ENCODE measurements around the gene DNTT.

Gene DNTT

DNA sequence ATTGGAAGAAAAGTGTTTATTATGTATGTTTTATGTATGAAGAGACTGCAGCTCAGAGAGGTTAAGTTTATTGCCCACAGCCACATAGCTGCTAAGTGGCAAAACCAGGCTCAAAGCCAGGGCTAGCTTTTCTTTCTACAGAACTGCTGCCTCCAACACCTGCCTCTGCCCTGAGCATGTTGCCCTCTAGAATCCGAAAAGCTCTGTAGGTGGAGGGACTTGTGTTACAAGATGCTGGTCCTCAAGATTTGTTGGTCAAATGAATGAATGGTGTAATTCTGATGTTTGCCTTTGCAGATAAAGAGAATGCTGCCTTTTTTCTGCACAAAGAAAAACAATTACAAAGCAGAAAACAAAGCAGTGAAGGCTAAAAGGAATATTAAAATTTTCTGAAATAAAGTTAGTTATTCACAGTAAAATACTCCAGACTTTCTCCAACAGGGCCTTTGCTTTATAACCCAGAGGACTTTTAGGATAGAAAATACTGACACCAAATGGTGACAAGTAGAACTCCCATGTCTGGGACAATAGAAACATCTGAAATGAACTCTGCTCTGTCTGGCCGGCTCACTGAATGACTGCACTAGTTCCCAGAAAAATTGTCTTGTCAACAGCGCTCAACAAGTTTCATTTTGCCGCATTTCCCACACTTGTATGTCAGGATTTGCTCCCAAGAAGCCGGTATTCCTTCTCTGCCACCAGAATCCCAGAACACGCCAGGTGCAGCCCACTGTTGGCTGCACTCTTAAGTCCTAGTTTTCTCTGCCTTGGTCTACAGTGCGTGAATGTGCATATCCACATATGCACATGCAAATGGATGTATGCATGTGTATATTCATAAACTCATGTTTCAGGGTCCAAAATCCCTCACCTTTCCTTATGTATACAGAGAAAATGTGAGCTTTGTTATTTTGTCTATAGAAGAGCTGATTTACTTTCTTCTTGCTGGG, 11.0 kb upstream of the DNTT start:
- Histone ChIP-seq H2AK5ac (ENCODE audit: low read depth, low read length) (no peak overlapping the region), H3K4me2 (ENCODE audit: insufficient read depth, low read length, poor library complexity, severe bottlenecking) (no peak overlapping the region), H3K18ac (ENCODE audit: low read length) (no peak overlapping the region), H3K79me1 (ENCODE audit: low read depth, low read length) (no peaks in the 10 kb centered on the region), H3K36me3 (replicated peaks in 1 of 2; ENCODE audit: control insufficient read depth in 2 of 2, insufficient read depth in 2 of 2, low read length in 2 of 2) (no peaks in the 10 kb centered on the region), H4K91ac (ENCODE audit: low read depth, low read length, poor library complexity) (no peak overlapping the region), H2AFZ (ENCODE audit: low read length) (peak overlapping the region; percentile 3), H2BK5ac (ENCODE audit: low read length) (no peak overlapping the region), H3K9ac (ENCODE audit: low read depth, low read length, poor library complexity) (no peak overlapping the region), H3K4me3 (ENCODE audit: low read length in 2 of 2) (no peak overlapping the region), H4K8ac (ENCODE audit: low read depth, low read length) (no peak overlapping the region), H3K23ac (ENCODE audit: low read depth, low read length, poor library complexity) (no peak overlapping the region), H3K4ac (ENCODE audit: low read length) (no peak overlapping the region), H3K4me1 (ENCODE audit: control insufficient read depth in 2 of 2, insufficient read depth in 1 of 2, low read depth in 1 of 2, low read length in 2 of 2) (no peaks in the 10 kb centered on the region), H3K27me3 (ENCODE audit: control insufficient read depth in 3 of 3, insufficient read depth in 3 of 3, low read depth in 1 of 3, low read length in 3 of 3) (no peaks in the 10 kb centered on the region), H2BK12ac (ENCODE audit: low read length) (no peak overlapping the region), H2BK15ac (ENCODE audit: low read length) (no peak overlapping the region), H3K27ac (replicated peaks; ENCODE audit: low read length) (no peak overlapping the region), H2BK120ac (ENCODE audit: low read depth, low read length) (no peak overlapping the region), H3K14ac (ENCODE audit: low read length) (no peak overlapping the region), H3K9me3 (replicated peaks in 1 of 2; ENCODE audit: control insufficient read depth in 2 of 2, insufficient read depth in 1 of 2, low read depth in 1 of 2, low read length in 2 of 2) (no peaks in the 10 kb centered on the region)
- DNase-seq (ENCODE audit: low spot score) = peak; percentile 33
- no CpG with 5 or more reads among the region's 7 CpGs for WGBS, 2 donors (ENCODE audit: extremely low coverage in 2 of 2, insufficient read length in 2 of 2, insufficient replicate concordance in 1 of 2)

DNA sequence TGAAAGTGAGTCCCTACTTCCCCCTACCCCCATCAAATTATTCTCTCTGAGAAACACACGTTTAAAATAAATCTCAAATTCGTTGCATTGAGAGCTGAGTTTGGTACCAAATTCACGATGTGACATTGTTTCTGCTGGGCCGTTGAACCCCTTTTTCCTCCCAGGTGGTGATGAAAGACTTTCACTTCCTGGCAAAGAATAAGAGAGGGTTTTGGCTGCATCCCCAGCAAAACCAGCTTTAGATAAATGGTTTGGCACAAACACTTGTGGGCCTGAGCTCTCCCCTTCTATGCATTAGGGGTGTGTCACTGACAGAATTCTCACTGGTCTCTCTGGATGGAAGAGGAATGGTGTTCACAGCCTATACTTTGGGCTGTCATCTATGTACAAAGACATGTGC, 8.8 kb upstream of the DNTT start:
- no peak overlapping the region for H3K23ac ChIP-seq (ENCODE audit: low read depth, low read length, poor library complexity)
- no CpG with 5 or more reads among the region's 4 CpGs for WGBS, 2 donors (ENCODE audit: extremely low coverage in 2 of 2, insufficient read length in 2 of 2, insufficient replicate concordance in 1 of 2)

DNA sequence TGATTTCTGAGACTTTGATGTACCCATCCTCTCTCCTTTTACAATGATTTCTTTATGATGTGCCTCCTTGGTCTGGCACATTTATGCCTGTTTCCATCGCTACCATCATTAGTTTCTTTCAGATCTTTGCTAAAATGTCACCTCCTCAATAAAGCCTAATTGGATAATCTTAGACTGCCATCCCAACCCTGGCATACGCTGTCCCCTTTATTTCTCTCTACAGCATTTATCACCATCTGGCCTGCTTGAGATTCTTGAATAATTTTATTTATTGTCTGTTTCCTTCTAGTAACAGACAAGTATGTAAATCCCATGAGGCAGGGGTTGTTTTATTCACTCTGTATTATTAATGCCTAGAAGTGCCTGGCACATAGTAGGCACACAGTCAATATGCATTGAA, 6.7 kb upstream of the DNTT start:
- Histone ChIP-seq H3K27me3 (ENCODE audit: control insufficient read depth in 3 of 3, insufficient read depth in 3 of 3, low read depth in 1 of 3, low read length in 3 of 3) (peaks cover 0 to 6% (median 0%) of the 10 kb centered on the region in 3 experiments), H3K27ac (replicated peaks; ENCODE audit: low read length) (no peak overlapping the region), H2BK12ac (ENCODE audit: low read length) (no peak overlapping the region), H3K14ac (ENCODE audit: low read length) (no peak overlapping the region), H2BK15ac (ENCODE audit: low read length) (no peak overlapping the region), H3K79me1 (ENCODE audit: low read depth, low read length) (no peaks in the 10 kb centered on the region), H3K4ac (ENCODE audit: low read length) (no peak overlapping the region), H3K23ac (ENCODE audit: low read depth, low read length, poor library complexity) (no peak overlapping the region), H4K8ac (ENCODE audit: low read depth, low read length) (no peak overlapping the region), H2AFZ (ENCODE audit: low read length) (no peak overlapping the region), H2BK5ac (ENCODE audit: low read length) (no peak overlapping the region), H3K4me3 (ENCODE audit: low read length in 2 of 2) (no peak overlapping the region), H2AK5ac (ENCODE audit: low read depth, low read length) (no peak overlapping the region), H2BK120ac (ENCODE audit: low read depth, low read length) (no peak overlapping the region), H3K4me2 (ENCODE audit: insufficient read depth, low read length, poor library complexity, severe bottlenecking) (no peak overlapping the region), H3K18ac (ENCODE audit: low read length) (no peak overlapping the region), H3K9ac (ENCODE audit: low read depth, low read length, poor library complexity) (no peak overlapping the region), H3K36me3 (replicated peaks in 1 of 2; ENCODE audit: control insufficient read depth in 2 of 2, insufficient read depth in 2 of 2, low read length in 2 of 2) (no peaks in the 10 kb centered on the region), H4K91ac (ENCODE audit: low read depth, low read length, poor library complexity) (no peak overlapping the region), H3K9me3 (replicated peaks in 1 of 2; ENCODE audit: control insufficient read depth in 2 of 2, insufficient read depth in 1 of 2, low read depth in 1 of 2, low read length in 2 of 2) (no peaks in the 10 kb centered on the region), H3K4me1 (ENCODE audit: control insufficient read depth in 2 of 2, insufficient read depth in 1 of 2, low read depth in 1 of 2, low read length in 2 of 2) (peaks cover 0 to 2% of the 10 kb centered on the region in 2 donors)
- WGBS, 2 donors (ENCODE audit: extremely low coverage in 2 of 2, insufficient read length in 2 of 2, insufficient replicate concordance in 1 of 2) = no CpG with 5 or more reads among the region's 2 CpGs
- no peak for DNase-seq (ENCODE audit: low spot score)

More for the DNA sequence above, 8.8 kb upstream of the DNTT start:
- Histone ChIP-seq H3K18ac (ENCODE audit: low read length) (no peak overlapping the region), H3K27ac (replicated peaks; ENCODE audit: low read length) (no peak overlapping the region), H2AK5ac (ENCODE audit: low read depth, low read length) (no peak overlapping the region), H3K14ac (ENCODE audit: low read length) (no peak overlapping the region), H3K4me3 (ENCODE audit: low read length in 2 of 2) (no peak overlapping the region), H4K8ac (ENCODE audit: low read depth, low read length) (no peak overlapping the region), H3K9ac (ENCODE audit: low read depth, low read length, poor library complexity) (no peak overlapping the region), H3K4me2 (ENCODE audit: insufficient read depth, low read length, poor library complexity, severe bottlenecking) (no peak overlapping the region), H3K9me3 (replicated peaks in 1 of 2; ENCODE audit: control insufficient read depth in 2 of 2, insufficient read depth in 1 of 2, low read depth in 1 of 2, low read length in 2 of 2) (no peaks in the 10 kb centered on the region), H2AFZ (ENCODE audit: low read length) (no peak overlapping the region), H3K4me1 (ENCODE audit: control insufficient read depth in 2 of 2, insufficient read depth in 1 of 2, low read depth in 1 of 2, low read length in 2 of 2) (no peaks in the 10 kb centered on the region), H2BK12ac (ENCODE audit: low read length) (no peak overlapping the region), H3K79me1 (ENCODE audit: low read depth, low read length) (no peaks in the 10 kb centered on the region), H3K27me3 (ENCODE audit: control insufficient read depth in 3 of 3, insufficient read depth in 3 of 3, low read depth in 1 of 3, low read length in 3 of 3) (peaks cover 0 to 6% (median 0%) of the 10 kb centered on the region in 3 experiments), H4K91ac (ENCODE audit: low read depth, low read length, poor library complexity) (no peak overlapping the region), H2BK120ac (ENCODE audit: low read depth, low read length) (no peak overlapping the region), H2BK5ac (ENCODE audit: low read length) (no peak overlapping the region), H3K4ac (ENCODE audit: low read length) (no peak overlapping the region), H3K36me3 (replicated peaks in 1 of 2; ENCODE audit: control insufficient read depth in 2 of 2, insufficient read depth in 2 of 2, low read length in 2 of 2) (no peaks in the 10 kb centered on the region), H2BK15ac (ENCODE audit: low read length) (no peak overlapping the region)
- no peak for DNase-seq (ENCODE audit: low spot score)

DNA sequence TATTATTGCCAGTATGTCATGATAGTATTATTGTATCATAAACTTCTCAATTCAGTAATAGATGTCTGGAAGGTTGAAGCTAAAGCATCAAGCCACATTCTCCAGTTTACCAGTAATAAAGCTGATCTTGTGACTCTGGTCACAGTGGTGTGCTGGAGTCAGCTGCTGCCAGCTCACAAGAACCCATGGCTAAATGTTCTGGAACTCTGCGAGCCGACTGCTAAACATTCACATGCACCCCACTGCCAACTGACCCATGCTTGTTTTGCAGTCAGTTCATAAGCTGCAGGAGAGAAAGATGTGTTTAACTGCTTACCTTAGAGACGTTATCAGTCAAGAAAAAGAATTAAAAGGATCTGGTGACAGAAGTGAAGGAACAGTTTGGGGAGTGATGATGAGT, 5.9 kb upstream of the DNTT start:
- Histone ChIP-seq H4K91ac (ENCODE audit: low read depth, low read length, poor library complexity) (no peak overlapping the region), H2AFZ (ENCODE audit: low read length) (no peak overlapping the region), H3K4me1 (ENCODE audit: control insufficient read depth in 2 of 2, insufficient read depth in 1 of 2, low read depth in 1 of 2, low read length in 2 of 2) (peaks cover 0 to 2% of the 10 kb centered on the region in 2 donors), H2BK15ac (ENCODE audit: low read length) (no peak overlapping the region), H3K4me2 (ENCODE audit: insufficient read depth, low read length, poor library complexity, severe bottlenecking) (no peak overlapping the region), H4K8ac (ENCODE audit: low read depth, low read length) (no peak overlapping the region), H3K4me3 (ENCODE audit: low read length in 2 of 2) (no peak overlapping the region), H3K18ac (ENCODE audit: low read length) (no peak overlapping the region), H2BK120ac (ENCODE audit: low read depth, low read length) (no peak overlapping the region), H3K27ac (replicated peaks; ENCODE audit: low read length) (no peak overlapping the region), H3K4ac (ENCODE audit: low read length) (no peak overlapping the region), H2AK5ac (ENCODE audit: low read depth, low read length) (no peak overlapping the region), H3K79me1 (ENCODE audit: low read depth, low read length) (no peaks in the 10 kb centered on the region), H3K36me3 (replicated peaks in 1 of 2; ENCODE audit: control insufficient read depth in 2 of 2, insufficient read depth in 2 of 2, low read length in 2 of 2) (no peaks in the 10 kb centered on the region), H3K23ac (ENCODE audit: low read depth, low read length, poor library complexity) (no peak overlapping the region), H2BK12ac (ENCODE audit: low read length) (no peak overlapping the region), H3K14ac (ENCODE audit: low read length) (no peak overlapping the region), H3K9ac (ENCODE audit: low read depth, low read length, poor library complexity) (no peak overlapping the region), H3K27me3 (ENCODE audit: control insufficient read depth in 3 of 3, insufficient read depth in 3 of 3, low read depth in 1 of 3, low read length in 3 of 3) (peaks cover 0 to 6% (median 0%) of the 10 kb centered on the region in 3 experiments), H2BK5ac (ENCODE audit: low read length) (no peak overlapping the region), H3K9me3 (replicated peaks in 1 of 2; ENCODE audit: control insufficient read depth in 2 of 2, insufficient read depth in 1 of 2, low read depth in 1 of 2, low read length in 2 of 2) (no peaks in the 10 kb centered on the region)
- no CpG with 5 or more reads among the region's 3 CpGs for WGBS, 2 donors (ENCODE audit: extremely low coverage in 2 of 2, insufficient read length in 2 of 2, insufficient replicate concordance in 1 of 2)
- DNase-seq (ENCODE audit: low spot score) = no peak
